GM23338 (cell line): ENCODE measurements around the gene EHD1.

ENCODE experiments used
- CREB1 ChIP-seq: fragments of 250-450 bp; sonication (Bioruptor Pico); IDR thresholded peaks from 2 replicates; pipeline ENCODE4 v1.5.0; 2020; ENCODE audit warnings: low read depth, mild to moderate bottlenecking, moderate library complexity
- CTCF ChIP-seq, 2 experiments: fragments of 200-600 bp in 1 of 2; sonication (generic) in 1 of 2; conservative IDR thresholded peaks; 2 replicates each; pipeline versions ENCODE4 v1.5.1 to v1.6.1; 2016 to 2017; ENCODE audit warnings: antibody characterized with exemption in 2 of 2, low read depth in 2 of 2, mild to moderate bottlenecking in 2 of 2, moderate library complexity in 1 of 2
- EZH2 ChIP-seq: fragments of 200-600 bp; sonication (generic); IDR thresholded peaks from one replicate; pipeline ENCODE4 v1.8.0; 2017; ENCODE audit warnings: antibody characterized with exemption, mild to moderate bottlenecking, low read depth; ENCODE audit not compliant: unreplicated experiment
- EZH2phosphoT487 ChIP-seq: fragments of 200-600 bp; sonication (generic); IDR thresholded peaks from one replicate; pipeline ENCODE4 v1.8.1; 2018; ENCODE audit warnings: antibody characterized with exemption; ENCODE audit not compliant: unreplicated experiment
- JUNB ChIP-seq: IDR thresholded peaks from one replicate; pipeline ENCODE4 v1.6.1; 2016; ENCODE audit warnings: antibody characterized with exemption; ENCODE audit not compliant: unreplicated experiment
- NANOG ChIP-seq: IDR thresholded peaks from 2 replicates; pipeline ENCODE4 v1.6.1; 2016; ENCODE audit warnings: antibody characterized with exemption, borderline replicate concordance
- POLR2AphosphoS5 ChIP-seq: IDR thresholded peaks from 2 replicates; pipeline ENCODE4 v1.6.1; 2016; ENCODE audit warnings: antibody characterized with exemption, low read depth
- TF ChIP-seq, protein P1 (sequence below): IDR thresholded peaks from one replicate; pipeline ENCODE4 v1.6.1; 2018; ENCODE audit warnings: antibody characterized with exemption; ENCODE audit not compliant: unreplicated experiment
- TF ChIP-seq, protein P2 (sequence below): IDR thresholded peaks from 2 replicates; pipeline ENCODE4 v1.6.1; 2016; ENCODE audit warnings: antibody characterized with exemption

GRCh38 chr11:64924910-64925284 lies 46.5 kb upstream of the EHD1 start:
- TF ChIP-seq CTCF (conservative IDR thresholded peaks at IDR 0.05; ENCODE audit: low read depth in 2 of 2) = no peak
- TF ChIP-seq EZH2 = no peak
- no peak for TF ChIP-seq POLR2AphosphoS5
- TF ChIP-seq EZH2phosphoT487 = no peak
- no peak for TF ChIP-seq CREB1 (CRISPR knock-in tag)
- TF ChIP-seq, protein P1, sequence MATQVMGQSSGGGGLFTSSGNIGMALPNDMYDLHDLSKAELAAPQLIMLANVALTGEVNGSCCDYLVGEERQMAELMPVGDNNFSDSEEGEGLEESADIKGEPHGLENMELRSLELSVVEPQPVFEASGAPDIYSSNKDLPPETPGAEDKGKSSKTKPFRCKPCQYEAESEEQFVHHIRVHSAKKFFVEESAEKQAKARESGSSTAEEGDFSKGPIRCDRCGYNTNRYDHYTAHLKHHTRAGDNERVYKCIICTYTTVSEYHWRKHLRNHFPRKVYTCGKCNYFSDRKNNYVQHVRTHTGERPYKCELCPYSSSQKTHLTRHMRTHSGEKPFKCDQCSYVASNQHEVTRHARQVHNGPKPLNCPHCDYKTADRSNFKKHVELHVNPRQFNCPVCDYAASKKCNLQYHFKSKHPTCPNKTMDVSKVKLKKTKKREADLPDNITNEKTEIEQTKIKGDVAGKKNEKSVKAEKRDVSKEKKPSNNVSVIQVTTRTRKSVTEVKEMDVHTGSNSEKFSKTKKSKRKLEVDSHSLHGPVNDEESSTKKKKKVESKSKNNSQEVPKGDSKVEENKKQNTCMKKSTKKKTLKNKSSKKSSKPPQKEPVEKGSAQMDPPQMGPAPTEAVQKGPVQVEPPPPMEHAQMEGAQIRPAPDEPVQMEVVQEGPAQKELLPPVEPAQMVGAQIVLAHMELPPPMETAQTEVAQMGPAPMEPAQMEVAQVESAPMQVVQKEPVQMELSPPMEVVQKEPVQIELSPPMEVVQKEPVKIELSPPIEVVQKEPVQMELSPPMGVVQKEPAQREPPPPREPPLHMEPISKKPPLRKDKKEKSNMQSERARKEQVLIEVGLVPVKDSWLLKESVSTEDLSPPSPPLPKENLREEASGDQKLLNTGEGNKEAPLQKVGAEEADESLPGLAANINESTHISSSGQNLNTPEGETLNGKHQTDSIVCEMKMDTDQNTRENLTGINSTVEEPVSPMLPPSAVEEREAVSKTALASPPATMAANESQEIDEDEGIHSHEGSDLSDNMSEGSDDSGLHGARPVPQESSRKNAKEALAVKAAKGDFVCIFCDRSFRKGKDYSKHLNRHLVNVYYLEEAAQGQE = no peak
- TF ChIP-seq JUNB = no peak
- no peak for TF ChIP-seq NANOG
- TF ChIP-seq, protein P2, sequence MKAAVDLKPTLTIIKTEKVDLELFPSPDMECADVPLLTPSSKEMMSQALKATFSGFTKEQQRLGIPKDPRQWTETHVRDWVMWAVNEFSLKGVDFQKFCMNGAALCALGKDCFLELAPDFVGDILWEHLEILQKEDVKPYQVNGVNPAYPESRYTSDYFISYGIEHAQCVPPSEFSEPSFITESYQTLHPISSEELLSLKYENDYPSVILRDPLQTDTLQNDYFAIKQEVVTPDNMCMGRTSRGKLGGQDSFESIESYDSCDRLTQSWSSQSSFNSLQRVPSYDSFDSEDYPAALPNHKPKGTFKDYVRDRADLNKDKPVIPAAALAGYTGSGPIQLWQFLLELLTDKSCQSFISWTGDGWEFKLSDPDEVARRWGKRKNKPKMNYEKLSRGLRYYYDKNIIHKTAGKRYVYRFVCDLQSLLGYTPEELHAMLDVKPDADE = no peak
